Ovary (tissue), 3 donors: Measurements from ENCODE around the gene THSD4.

Experiments
- EP300 ChIP-seq: sonication (generic); formaldehyde crosslinking; IDR thresholded peaks from one replicate; pipeline ENCODE4 v1.6.1; 2017; ENCODE audit warnings: antibody characterized with exemption
- TF ChIP-seq, protein P1 (sequence below), 3 donors: fragments of 450-650 bp in 2 of 3; fragments of 200-600 bp in 1 of 3; IDR thresholded peaks; one replicate each; pipeline versions ENCODE4 v1.5.1 to v1.8.0; 2016 to 2022; ENCODE audit warnings: antibody characterized with exemption in 3 of 3, mild to moderate bottlenecking in 1 of 3
- donor health status: DM: no; HTN: no; CAD: no.

- TF ChIP-seq, protein P1, sequence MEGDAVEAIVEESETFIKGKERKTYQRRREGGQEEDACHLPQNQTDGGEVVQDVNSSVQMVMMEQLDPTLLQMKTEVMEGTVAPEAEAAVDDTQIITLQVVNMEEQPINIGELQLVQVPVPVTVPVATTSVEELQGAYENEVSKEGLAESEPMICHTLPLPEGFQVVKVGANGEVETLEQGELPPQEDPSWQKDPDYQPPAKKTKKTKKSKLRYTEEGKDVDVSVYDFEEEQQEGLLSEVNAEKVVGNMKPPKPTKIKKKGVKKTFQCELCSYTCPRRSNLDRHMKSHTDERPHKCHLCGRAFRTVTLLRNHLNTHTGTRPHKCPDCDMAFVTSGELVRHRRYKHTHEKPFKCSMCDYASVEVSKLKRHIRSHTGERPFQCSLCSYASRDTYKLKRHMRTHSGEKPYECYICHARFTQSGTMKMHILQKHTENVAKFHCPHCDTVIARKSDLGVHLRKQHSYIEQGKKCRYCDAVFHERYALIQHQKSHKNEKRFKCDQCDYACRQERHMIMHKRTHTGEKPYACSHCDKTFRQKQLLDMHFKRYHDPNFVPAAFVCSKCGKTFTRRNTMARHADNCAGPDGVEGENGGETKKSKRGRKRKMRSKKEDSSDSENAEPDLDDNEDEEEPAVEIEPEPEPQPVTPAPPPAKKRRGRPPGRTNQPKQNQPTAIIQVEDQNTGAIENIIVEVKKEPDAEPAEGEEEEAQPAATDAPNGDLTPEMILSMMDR (IDR thresholded peaks at IDR 0.05), result no peak
- no peak for TF ChIP-seq EP300
Measured at GRCh38 chr15:71128939-71129562, 13.8 kb downstream of the THSD4 start.
